ENCODE data around the gene FOXN1. TPM values are rescaled to one million over a fixed set of nuclear protein-coding genes. Genes with fewer than 3 reads are reported as not detected.

Gene FOXN1
- total RNA-seq, 1 experiment from 2014 or later: not detected

- Mint-ChIP-seq H3K4me1 (peaks cover 20% of the 10 kb centered on the region), H3K4me3 (peak within 1 kb of the TSS; percentile 91), H3K27me3 (ENCODE audit: low read depth) (peaks cover 3% of the 10 kb centered on the region; the same call in 1 of the 2 replicates), H3K27ac (peak within 1 kb of the TSS; percentile 87), H3K36me3 (peaks cover 25% of the 10 kb centered on the region), H3K9me3 (no peaks in the 10 kb centered on the region)
- ATAC-seq (peak; percentile 98), DNase-seq (ENCODE audit: low spot score) (peak; percentile 98)
- ChIA-PET CTCF (interaction anchor here (0.6 to 4.9 kb wide), 14 partner anchors 20 to 308 kb away, joined by 3 to 26 read pairs (median 5); partner anchors contain the start of genes BLTP2, RPL23A, RSKR and SDF2), POLR2A (interaction anchor here (0.7 to 1.7 kb wide), 7 partner anchors 19 to 380 kb away, joined by 3 to 8 read pairs (median 3); partner anchors contain the start of genes PHF12, POLDIP2, PROCA1 and RPL23A)
- TF ChIP-seq KAT7 (CRISPR knock-in tag; IDR thresholded peaks at IDR 0.05; ENCODE audit: borderline replicate concordance) (peak; percentile 26; the same call in 1 of the 2 replicates), SOX15 (CRISPR knock-in tag; IDR thresholded peaks at IDR 0.05) (no peak), TEAD1 (CRISPR knock-in tag; IDR thresholded peaks at IDR 0.05) (peak; percentile 13; the same call in 1 of the 2 replicates), E2F1 (CRISPR knock-in tag; IDR thresholded peaks at IDR 0.05) (no peak), ETV6 (CRISPR knock-in tag; IDR thresholded peaks at IDR 0.05) (peak; percentile 51; the same call in 1 of the 2 replicates), CREM (CRISPR knock-in tag; IDR thresholded peaks at IDR 0.05) (no peak), FOXP4 (CRISPR knock-in tag; IDR thresholded peaks at IDR 0.05) (no peak; the same call in 1 of the 2 replicates), ZNF512 (CRISPR knock-in tag; IDR thresholded peaks at IDR 0.05; ENCODE audit: borderline replicate concordance) (0 out of 2 replicates have a peak, but pooled peaks have one; percentile 27), NFYB (CRISPR knock-in tag; conservative IDR thresholded peaks at IDR 0.05; ENCODE audit: low read depth) (peak; percentile 72), ATF6 (CRISPR knock-in tag; IDR thresholded peaks at IDR 0.05) (no peak), ZNF416 (CRISPR knock-in tag; IDR thresholded peaks at IDR 0.05) (no peak), NFATC4 (CRISPR knock-in tag; IDR thresholded peaks at IDR 0.05) (no peak), HMGXB4 (CRISPR knock-in tag; IDR thresholded peaks at IDR 0.05) (peak; percentile 65; the same call in 1 of the 2 replicates), TCF7 (CRISPR knock-in tag; IDR thresholded peaks at IDR 0.05; ENCODE audit: low read depth) (no peak), NFE2L1 (CRISPR knock-in tag; IDR thresholded peaks at IDR 0.05) (no peak), ZSCAN18 (CRISPR knock-in tag; IDR thresholded peaks at IDR 0.05) (no peak), IRF1 (CRISPR knock-in tag; IDR thresholded peaks at IDR 0.05) (0 out of 2 replicates have a peak, but pooled peaks have one; percentile 35), ZNF138 (CRISPR knock-in tag; conservative IDR thresholded peaks at IDR 0.05) (no peak), GABPB1 (CRISPR knock-in tag; IDR thresholded peaks at IDR 0.05) (0 out of 2 replicates have a peak, but pooled peaks have one; percentile 37), ELF4 (CRISPR knock-in tag; IDR thresholded peaks at IDR 0.05; ENCODE audit: low read depth) (no peak), SP1 (CRISPR knock-in tag; conservative IDR thresholded peaks at IDR 0.05) (peak; percentile 87), MYBL2 (CRISPR knock-in tag; IDR thresholded peaks at IDR 0.05) (no peak), JUN (CRISPR knock-in tag; IDR thresholded peaks at IDR 0.05) (no peak)
Observed at GRCh38 chr17:28571361-28572122, 65.4 kb downstream of the FOXN1 start, which contains the start of gene PIGS. PIGS (minus strand) TSS chr17:28571524; CDS start chr17:28571496, 28 bp downstream.

Data from WTC11 (cell line).